GM18502 (cell line): ENCODE measurements around the gene UBE2E2.
A peak's percentile ranks its signal among the peaks of the same experiment; 100 is the strongest.
"Not testable (repeated sequence)": the region's sequence is repeated elsewhere in the genome, so short reads cannot be mapped to it uniquely, and the experiment has no call there.

Source experiments
- ATAC-seq: cut with Tn5 transposase; IDR thresholded peaks from one replicate; pipeline ENCODE4 v1.9.1; 2021; ENCODE audit warnings: mild to moderate bottlenecking; ENCODE audit not compliant: unreplicated experiment, poor library complexity

UBE2E2 gene

GRCh38 chr3:23319366-23320312 is 116.5 kb downstream of the UBE2E2 start:
- ATAC-seq: no peak

GRCh38 chr3:23320586-23321570 is 117.8 kb downstream of the UBE2E2 start:
- ATAC-seq: no peak

- ATAC-seq: peak; percentile 52
These were observed 121.6 kb downstream of the UBE2E2 start for GRCh38 chr3:23324745-23325144.

- ATAC-seq: peak; percentile 58
These were observed 122.4 kb downstream of the UBE2E2 start for GRCh38 chr3:23325466-23326065.

GRCh38 chr3:23329471-23330105 is 126.5 kb downstream of the UBE2E2 start:
- no peak for ATAC-seq

- no peak for ATAC-seq
These were observed 127.4 kb downstream of the UBE2E2 start for GRCh38 chr3:23330568-23330967.

GRCh38 chr3:23331141-23331935 is 128.2 kb downstream of the UBE2E2 start:
- ATAC-seq: no peak

GRCh38 chr3:23333633-23334032 is 130.5 kb downstream of the UBE2E2 start:
- no peak for ATAC-seq

GRCh38 chr3:23336853-23337252 is 133.7 kb downstream of the UBE2E2 start:
- not testable (repeated sequence) for ATAC-seq

- ATAC-seq: peak; percentile 70
These were observed 138.2 kb downstream of the UBE2E2 start for GRCh38 chr3:23341147-23341838.

- ATAC-seq: no peak
These were observed 139.2 kb downstream of the UBE2E2 start for GRCh38 chr3:23342343-23342742.

GRCh38 chr3:23343509-23343908 is 140.4 kb downstream of the UBE2E2 start:
- no peak for ATAC-seq

- ATAC-seq: no peak
These were observed 141.8 kb downstream of the UBE2E2 start for GRCh38 chr3:23344886-23345285.

GRCh38 chr3:23349444-23349843 is 146.3 kb downstream of the UBE2E2 start:
- ATAC-seq: not testable (repeated sequence)

- no peak for ATAC-seq
These were observed 153.0 kb downstream of the UBE2E2 start for GRCh38 chr3:23356169-23356568.

GRCh38 chr3:23356923-23357322 is 153.8 kb downstream of the UBE2E2 start:
- ATAC-seq: no peak

- no peak for ATAC-seq
These were observed 156.0 kb downstream of the UBE2E2 start for GRCh38 chr3:23359116-23359515.

GRCh38 chr3:23365066-23365465 is 161.9 kb downstream of the UBE2E2 start:
- ATAC-seq: no peak

- no peak for ATAC-seq
These were observed 165.6 kb downstream of the UBE2E2 start for GRCh38 chr3:23368731-23369130.
